Vagina (tissue), 2 donors: ENCODE measurements around the gene C1QTNF2.

ENCODE experiments used
- POLR2A ChIP-seq, 2 donors: fragments of 450-650 bp; IDR thresholded peaks; one replicate each; pipeline ENCODE4 v1.6.1; 2017; ENCODE audit warnings: antibody characterized with exemption in 2 of 2, mild to moderate bottlenecking in 2 of 2, moderate library complexity in 2 of 2
- TF ChIP-seq, protein P1 (sequence below), 3 experiments: fragments of 450-650 bp in 2 of 3; fragments of 200-600 bp in 1 of 3; sonication (generic) in 1 of 3; IDR thresholded peaks; one replicate each; pipeline ENCODE4 v1.5.1; 2017 to 2019; ENCODE audit warnings: antibody characterized with exemption in 3 of 3, mild to moderate bottlenecking in 2 of 3, moderate library complexity in 2 of 3

DNA sequence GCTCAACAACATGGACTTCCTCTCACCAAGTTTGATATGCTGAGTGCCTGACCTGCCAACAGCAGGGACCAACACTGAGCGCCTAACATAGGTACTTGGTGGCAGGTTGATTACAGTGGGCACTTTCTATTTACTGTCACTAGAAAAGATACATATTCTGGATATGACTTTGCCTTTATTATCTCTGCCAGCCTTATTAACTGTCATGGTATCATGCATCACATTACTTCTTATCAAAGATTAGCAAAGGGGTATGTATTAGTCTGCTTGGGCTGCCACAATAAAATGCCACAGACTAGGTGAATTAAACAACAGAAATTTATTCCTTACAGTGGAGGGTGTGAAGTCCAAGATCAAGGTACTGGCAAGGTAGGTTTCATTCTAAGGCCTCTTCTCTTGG lies 14.3 kb upstream of the C1QTNF2 start:
- TF ChIP-seq, protein P1, sequence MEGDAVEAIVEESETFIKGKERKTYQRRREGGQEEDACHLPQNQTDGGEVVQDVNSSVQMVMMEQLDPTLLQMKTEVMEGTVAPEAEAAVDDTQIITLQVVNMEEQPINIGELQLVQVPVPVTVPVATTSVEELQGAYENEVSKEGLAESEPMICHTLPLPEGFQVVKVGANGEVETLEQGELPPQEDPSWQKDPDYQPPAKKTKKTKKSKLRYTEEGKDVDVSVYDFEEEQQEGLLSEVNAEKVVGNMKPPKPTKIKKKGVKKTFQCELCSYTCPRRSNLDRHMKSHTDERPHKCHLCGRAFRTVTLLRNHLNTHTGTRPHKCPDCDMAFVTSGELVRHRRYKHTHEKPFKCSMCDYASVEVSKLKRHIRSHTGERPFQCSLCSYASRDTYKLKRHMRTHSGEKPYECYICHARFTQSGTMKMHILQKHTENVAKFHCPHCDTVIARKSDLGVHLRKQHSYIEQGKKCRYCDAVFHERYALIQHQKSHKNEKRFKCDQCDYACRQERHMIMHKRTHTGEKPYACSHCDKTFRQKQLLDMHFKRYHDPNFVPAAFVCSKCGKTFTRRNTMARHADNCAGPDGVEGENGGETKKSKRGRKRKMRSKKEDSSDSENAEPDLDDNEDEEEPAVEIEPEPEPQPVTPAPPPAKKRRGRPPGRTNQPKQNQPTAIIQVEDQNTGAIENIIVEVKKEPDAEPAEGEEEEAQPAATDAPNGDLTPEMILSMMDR (IDR thresholded peaks at IDR 0.05): no peak
- no peak for TF ChIP-seq POLR2A (IDR thresholded peaks at IDR 0.05)
